HEK293T (cell line): ENCODE data around the gene LRRC19.

Experiments used
- CTCF ChIA-PET: fragments of 350-600 bp; formaldehyde crosslinking; extraction: SDS; loops from one replicate; lab custom pipeline; 2021; ENCODE audit warnings: antibody characterized with exemption, inconsistent platforms; lab: Yijun Ruan, JAX
- POLR2A ChIA-PET: fragments of 350-600 bp; formaldehyde crosslinking; extraction: SDS; loops from one replicate; lab custom pipeline; 2020; ENCODE audit warnings: antibody characterized with exemption, inconsistent platforms; lab: Yijun Ruan, JAX
- DNase-seq: peaks from one replicate; pipeline ENCODE4 v3.0.0; 2012; ENCODE audit warnings: mixed read lengths; ENCODE audit errors: extremely low spot score
- ARNT ChIP-seq: fragments of 450-650 bp; IDR thresholded peaks from 2 replicates; pipeline ENCODE4 v1.6.1; 2017; ENCODE audit warnings: mild to moderate bottlenecking
- BHLHE40 ChIP-seq: fragments of 450-650 bp; IDR thresholded peaks from 2 replicates; pipeline ENCODE4 v1.6.1; 2016; ENCODE audit warnings: mild to moderate bottlenecking, moderate library complexity, borderline replicate concordance
- CTBP1 ChIP-seq: fragments of 450-650 bp; IDR thresholded peaks from 2 replicates; pipeline ENCODE4 v1.6.1; 2016; ENCODE audit warnings: borderline replicate concordance
- ELF4 ChIP-seq: fragments of 450-650 bp; IDR thresholded peaks from 2 replicates; pipeline ENCODE4 v1.6.1; 2017; ENCODE audit warnings: antibody characterized with exemption
- FOXA1 ChIP-seq: fragments of 450-650 bp; IDR thresholded peaks from 2 replicates; pipeline ENCODE4 v1.6.1; 2016; ENCODE audit warnings: mild to moderate bottlenecking
- FOXK2 ChIP-seq: fragments of 450-650 bp; IDR thresholded peaks from 2 replicates; pipeline ENCODE4 v1.6.1; 2016; ENCODE audit warnings: mild to moderate bottlenecking
- FOXM1 ChIP-seq: fragments of 450-650 bp; IDR thresholded peaks from 2 replicates; pipeline ENCODE4 v1.6.1; 2017; ENCODE audit warnings: mild to moderate bottlenecking, borderline replicate concordance
- HDGF ChIP-seq: fragments of 450-650 bp; IDR thresholded peaks from 2 replicates; pipeline ENCODE4 v1.6.1; 2017; ENCODE audit warnings: antibody characterized with exemption, borderline replicate concordance
- L3MBTL2 ChIP-seq: fragments of 450-650 bp; conservative IDR thresholded peaks from 2 replicates; pipeline ENCODE4 v1.6.1; 2016; ENCODE audit warnings: mild to moderate bottlenecking
- NFRKB ChIP-seq: fragments of 450-650 bp; IDR thresholded peaks from 2 replicates; pipeline ENCODE4 v1.6.1; 2016; ENCODE audit warnings: mild to moderate bottlenecking, moderate library complexity
- SP1 ChIP-seq: fragments of 450-650 bp; IDR thresholded peaks from 2 replicates; pipeline ENCODE4 v1.6.1; 2017
- SUZ12 ChIP-seq: fragments of 450-650 bp; IDR thresholded peaks from 2 replicates; pipeline ENCODE4 v1.6.1; 2016; ENCODE audit warnings: mild to moderate bottlenecking
- ZNF384 ChIP-seq: fragments of 450-650 bp; IDR thresholded peaks from 2 replicates; pipeline ENCODE4 v1.6.1; 2016
- TF ChIP-seq, protein P1 (sequence below): fragments of 450-650 bp; IDR thresholded peaks from 2 replicates; pipeline ENCODE4 v1.6.1; 2016

LRRC19 gene

GRCh38 chr9:26973989-26974388 lies 31.5 kb downstream of the LRRC19 start:
- POLR2A ChIA-PET = no interaction called here
- TF ChIP-seq ARNT = no peak
- no peak for TF ChIP-seq ELF4
- no peak for TF ChIP-seq FOXA1
- no peak for TF ChIP-seq L3MBTL2
- no peak for TF ChIP-seq NFRKB
- no peak for TF ChIP-seq HDGF
- no peak for DNase-seq
- CTCF ChIA-PET = interaction anchor here (0.7 to 1.3 kb wide), 2 partner anchors 13 to 75 kb away, joined by 3 read pairs; no protein-coding TSS in a partner anchor

DNA sequence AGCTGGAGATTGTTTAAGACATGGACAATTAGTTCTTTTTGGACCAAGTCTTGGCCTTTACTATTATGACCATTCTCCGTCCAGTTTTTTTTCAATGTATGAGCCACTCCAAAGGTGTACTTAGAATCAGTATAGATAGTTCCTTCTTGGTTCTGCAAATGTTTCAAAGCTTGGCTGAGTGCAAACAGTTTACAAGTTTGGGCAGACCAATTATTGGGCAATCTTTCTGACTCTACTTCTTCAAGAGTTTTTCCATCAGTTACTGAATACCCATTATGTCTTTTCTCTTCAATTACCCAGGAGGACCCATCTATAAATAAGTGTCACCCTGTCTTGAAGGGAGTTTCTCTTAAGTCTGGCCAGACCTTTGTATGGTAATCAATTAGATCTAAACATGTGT lies 33.8 kb downstream of the LRRC19 start:
- POLR2A ChIA-PET = no interaction called here
- CTCF ChIA-PET = no interaction called here
- no peak for TF ChIP-seq SUZ12
- no peak for TF ChIP-seq CTBP1
- TF ChIP-seq ARNT = no peak
- no peak for TF ChIP-seq BHLHE40
- TF ChIP-seq L3MBTL2 = no peak
- TF ChIP-seq, protein P1, sequence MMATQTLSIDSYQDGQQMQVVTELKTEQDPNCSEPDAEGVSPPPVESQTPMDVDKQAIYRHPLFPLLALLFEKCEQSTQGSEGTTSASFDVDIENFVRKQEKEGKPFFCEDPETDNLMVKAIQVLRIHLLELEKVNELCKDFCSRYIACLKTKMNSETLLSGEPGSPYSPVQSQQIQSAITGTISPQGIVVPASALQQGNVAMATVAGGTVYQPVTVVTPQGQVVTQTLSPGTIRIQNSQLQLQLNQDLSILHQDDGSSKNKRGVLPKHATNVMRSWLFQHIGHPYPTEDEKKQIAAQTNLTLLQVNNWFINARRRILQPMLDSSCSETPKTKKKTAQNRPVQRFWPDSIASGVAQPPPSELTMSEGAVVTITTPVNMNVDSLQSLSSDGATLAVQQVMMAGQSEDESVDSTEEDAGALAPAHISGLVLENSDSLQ = no peak
- no peak for TF ChIP-seq SP1
- TF ChIP-seq ZNF384 = no peak
- no peak for DNase-seq

DNA sequence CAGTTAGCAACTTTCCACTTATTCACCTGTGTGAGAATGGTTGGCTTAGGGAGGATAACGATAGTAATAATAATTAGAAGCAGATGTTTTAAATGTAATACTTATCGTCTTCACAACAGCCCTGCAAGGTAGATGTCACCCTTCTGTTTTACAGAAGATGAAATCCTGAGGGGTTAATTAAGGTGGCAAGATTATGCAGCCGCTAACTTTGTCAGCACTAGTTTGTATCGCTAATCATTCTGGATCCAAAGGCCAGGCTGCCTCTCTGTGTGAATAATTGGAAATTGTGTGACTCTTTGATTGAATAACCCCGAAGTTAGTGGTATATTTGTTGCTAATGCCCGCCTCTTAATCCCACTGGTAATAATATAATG lies 48.6 kb downstream of the LRRC19 start:
- CTCF ChIA-PET = no interaction called here
- TF ChIP-seq HDGF (no peak), ARNT (no peak), NFRKB (no peak), FOXK2 (no peak), ELF4 (no peak), CTBP1 (no peak)
- TF ChIP-seq, protein P1 = no peak
- POLR2A ChIA-PET = interaction anchor here (2.6 to 4.2 kb wide), 2 partner anchors 9 to 65 kb away, joined by 16 to 28 read pairs; partner anchors contain the start of genes CAAP1 and PLAA
- DNase-seq = no peak

GRCh38 chr9:26955921-26956859 lies 49.3 kb downstream of the LRRC19 start, which contains the start of gene IFT74:
IFT74 (plus strand) TSS chr9:26956412; CDS start chr9:26961968, 5,556 bp downstream.
- no peak for TF ChIP-seq ARNT
- TF ChIP-seq SUZ12 = no peak
- no peak for TF ChIP-seq FOXM1
- no peak for TF ChIP-seq SP1
- TF ChIP-seq NFRKB = no peak
- TF ChIP-seq, protein P1 = no peak
- no peak for TF ChIP-seq CTBP1
- no peak for TF ChIP-seq BHLHE40
- TF ChIP-seq FOXK2 = no peak
- TF ChIP-seq L3MBTL2 = no peak; the same call in 1 of the 2 replicates
- no peak for TF ChIP-seq FOXA1
- TF ChIP-seq ELF4 = no peak; the same call in 1 of the 2 replicates
- TF ChIP-seq HDGF = no peak
- no peak for TF ChIP-seq ZNF384
- peak; percentile 96 for DNase-seq
- CTCF ChIA-PET = interaction anchor here (0.7 kb wide), 1 partner anchor 745 kb away, joined by 4 read pairs; no protein-coding TSS in a partner anchor
- POLR2A ChIA-PET = interaction anchor here (0.9 to 4.2 kb wide), 5 partner anchors 9 to 64 kb away, joined by 3 to 28 read pairs (median 7); partner anchors contain the start of genes CAAP1 and PLAA

- TF ChIP-seq ZNF384 = peak; percentile 50; the same call in 1 of the 2 replicates
- no peak for TF ChIP-seq L3MBTL2
- TF ChIP-seq, protein P1 = peak; percentile 66
- no peak for TF ChIP-seq SP1
- ChIA-PET POLR2A (interaction anchor here (0.9 to 4.2 kb wide), 5 partner anchors 8 to 63 kb away, joined by 3 to 28 read pairs (median 7); partner anchors contain the start of genes CAAP1 and PLAA), CTCF (interaction anchor here (0.7 kb wide), 1 partner anchor 746 kb away, joined by 4 read pairs; no protein-coding TSS in a partner anchor)
- DNase-seq = no peak
Measured at GRCh38 chr9:26955222-26955903, 50.1 kb downstream of the LRRC19 start.

DNA sequence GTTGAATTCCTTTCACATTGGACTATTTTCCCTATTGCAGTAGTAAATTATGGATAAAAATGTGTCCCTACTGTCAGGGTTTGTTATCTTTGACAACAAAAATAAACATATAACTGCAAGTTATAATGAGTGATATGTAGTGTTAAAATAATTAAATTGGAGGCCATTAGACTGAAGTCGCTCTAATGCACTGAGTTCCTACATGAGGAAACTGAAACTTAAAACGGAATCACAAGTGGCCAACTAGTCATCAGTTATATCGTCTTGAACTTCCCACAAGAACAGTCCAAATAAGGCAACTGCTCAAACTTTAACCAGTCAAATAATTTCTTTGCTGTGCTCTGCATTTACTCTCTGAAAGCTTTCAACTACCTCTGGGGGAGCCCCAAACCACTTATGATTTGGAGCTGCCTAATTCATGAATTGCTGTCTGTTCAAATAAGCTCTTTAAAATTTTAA lies 51.4 kb downstream of the LRRC19 start:
- no peak for DNase-seq
- ChIA-PET POLR2A (interaction anchor here (1.0 to 4.2 kb wide), 2 partner anchors 14 to 62 kb away, joined by 3 to 28 read pairs; partner anchors contain the start of gene CAAP1), CTCF (no interaction called here)
- TF ChIP-seq CTBP1 = no peak; the same call in 1 of the 2 replicates
- TF ChIP-seq, protein P1 = peak; percentile 80
